ENCODE measurements around the gene HNRNPUL1. TPM values are rescaled to one million over a fixed set of nuclear protein-coding genes. Genes with fewer than 3 reads are reported as not detected.

HNRNPUL1 gene
- total and polyA plus RNA-seq, 9 of the 15 experiments (the other 6 are each of a cell fraction or from before 2014, with no cell fraction given) = 7.3 to 211 (median 85.0) TPM

GRCh38 chr19:41320185-41320518, 56.0 kb downstream of the HNRNPUL1 start:
- in situ Hi-C loops (cut with MboI) (loop anchor here (25.0 kb wide), 1 partner anchor 242 kb away; no protein-coding TSS in a partner anchor), intact Hi-C loops (cut with micrococcal nuclease) (loop anchor here (5.0 to 10.0 kb wide), 2 partner anchors 117 to 245 kb away; partner anchors contain the start of gene DMAC2)
- 100% methylated on average over 1 of the region's 11 CpGs for WGBS (ENCODE audit: insufficient coverage, low coverage, missing lambda C conversion rate)
- H4K20me1 ChIP-seq (replicated peaks; ENCODE audit: control insufficient read depth, insufficient read depth, low read length) = peaks cover 6% of the 10 kb centered on the region; the same call in 1 of the 2 replicates
- peaks cover 80% of the 10 kb centered on the region for H3K36me3 ChIP-seq (ENCODE audit: control insufficient read depth, insufficient read depth, low read length)
- H3K9me3 ChIP-seq (replicated peaks; ENCODE audit: control insufficient read depth, insufficient read depth, low read depth, low read length) = no peaks in the 10 kb centered on the region; the same call in 1 of the 2 replicates
- H2AFZ ChIP-seq (ENCODE audit: low read depth, low read length) = no peak overlapping the region
- BruUV-seq (replicated peaks) = no TSS peak
- CTCF ChIA-PET (ENCODE audit: low intra/inter-chr PET ratio) = no interaction called here
- peaks cover 5% of the 10 kb centered on the region for H3K9me1 ChIP-seq (ENCODE audit: control insufficient read depth, insufficient read depth, low read length)
- peak overlapping the region in 1 of 2 experiments; percentile 59; a peak in 2 of 4 replicates for H3K9ac ChIP-seq (ENCODE audit: insufficient read depth in 1 of 2, low read depth in 2 of 2, low read length in 2 of 2)
- ATAC-seq = no peak
- no peak for DNase-seq (ENCODE audit: extremely low read depth in 1 of 4, low spot score in 3 of 4)
- H3K4me1 ChIP-seq (replicated peaks in 1 of 2; ENCODE audit: control insufficient read depth in 2 of 2, insufficient read depth in 2 of 2, low read length in 2 of 2) = peaks cover 38 to 48% of the 10 kb centered on the region in 2 experiments
- POLR2A ChIA-PET = interaction anchor here (0.7 kb wide), 1 partner anchor 15 kb away, joined by 3 read pairs; no protein-coding TSS in a partner anchor
- H3K79me2 ChIP-seq (ENCODE audit: control insufficient read depth, insufficient read depth, low read length) = peaks cover 24% of the 10 kb centered on the region; the same call in 2 of the 3 replicates
- no peaks in the 10 kb centered on the region for H3K27me3 ChIP-seq (ENCODE audit: control insufficient read depth in 2 of 2, insufficient read depth in 2 of 2, low read length in 2 of 2)
- TF ChIP-seq GTF2E2 (tag; IDR thresholded peaks at IDR 0.05) (no peak), SIRT6 (IDR thresholded peaks at IDR 0.05; ENCODE audit: low read depth, low read length) (no peak), POLR2G (IDR thresholded peaks at IDR 0.05; ENCODE audit: low read depth, low read length) (peak; percentile 58; the same call in 1 of the 2 replicates), RAD51 (IDR thresholded peaks at IDR 0.05; ENCODE audit: borderline replicate concordance, low read depth) (no peak), RBFOX2 (IDR thresholded peaks at IDR 0.05; ENCODE audit: low read depth, low read length) (0 out of 2 replicates have a peak, but pooled peaks have one; percentile 37), POLR2A (conservative IDR thresholded peaks at IDR 0.05) (peak; percentile 37; the same call in 1 of the 2 replicates)
- TF ChIP-seq, protein P1, sequence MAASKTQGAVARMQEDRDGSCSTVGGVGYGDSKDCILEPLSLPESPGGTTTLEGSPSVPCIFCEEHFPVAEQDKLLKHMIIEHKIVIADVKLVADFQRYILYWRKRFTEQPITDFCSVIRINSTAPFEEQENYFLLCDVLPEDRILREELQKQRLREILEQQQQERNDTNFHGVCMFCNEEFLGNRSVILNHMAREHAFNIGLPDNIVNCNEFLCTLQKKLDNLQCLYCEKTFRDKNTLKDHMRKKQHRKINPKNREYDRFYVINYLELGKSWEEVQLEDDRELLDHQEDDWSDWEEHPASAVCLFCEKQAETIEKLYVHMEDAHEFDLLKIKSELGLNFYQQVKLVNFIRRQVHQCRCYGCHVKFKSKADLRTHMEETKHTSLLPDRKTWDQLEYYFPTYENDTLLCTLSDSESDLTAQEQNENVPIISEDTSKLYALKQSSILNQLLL (CRISPR knock-in tag; IDR thresholded peaks at IDR 0.05; ENCODE audit: borderline replicate concordance) = no peak
- H3K27ac ChIP-seq (ENCODE audit: extremely low read depth, low read depth, low read length) = no peak overlapping the region
- no peak overlapping the region for H3K4me2 ChIP-seq (ENCODE audit: insufficient read depth, low read length)
- no peak overlapping the region for H3K4me3 ChIP-seq
- no peak for FAIRE-seq

Data from K562 (cell line).